ENCODE data around the gene CCDC92.

The CCDC92 gene

GRCh38 chr12:123888989-123889388 is 83.6 kb downstream of the CCDC92 start:
- DNase-seq (ENCODE audit: low spot score), result no peak

GRCh38 chr12:123886931-123887582 is 85.6 kb downstream of the CCDC92 start:
- no peak for DNase-seq (ENCODE audit: low spot score)

GRCh38 chr12:123886258-123886657 is 86.4 kb downstream of the CCDC92 start:
- no peak for DNase-seq (ENCODE audit: low spot score)

All from cerebellar cortex (tissue), 1 donor.